Suprapubic skin (tissue), 4 donors: ENCODE data around the gene NOC4L. TPM values are rescaled to one million over a fixed set of nuclear protein-coding genes. Genes with fewer than 3 reads are reported as not detected.
"Not testable (repeated sequence)": the region's sequence is repeated elsewhere in the genome, so short reads cannot be mapped to it uniquely, and the experiment has no call there.

Experiments
- DNase-seq, 2 donors: peaks; one replicate each; pipeline ENCODE4 v3.0.0-alpha.2; 2019; ENCODE audit warnings: low spot score in 2 of 2
- H3K27ac ChIP-seq: fragments of 200-600 bp; sonication (generic); one replicate; pipeline ENCODE4 v1.5.1; 2019
- H3K27me3 ChIP-seq: fragments of 200-600 bp; sonication (generic); one replicate; pipeline ENCODE4 v1.5.1; 2019
- H3K36me3 ChIP-seq: fragments of 200-600 bp; sonication (generic); one replicate; pipeline ENCODE4 v1.5.1; 2019
- H3K4me1 ChIP-seq: fragments of 200-600 bp; sonication (generic); one replicate; pipeline ENCODE4 v1.5.1; 2019
- H3K4me3 ChIP-seq: fragments of 200-600 bp; sonication (generic); one replicate; pipeline ENCODE4 v1.5.1; 2019; ENCODE audit warnings: mild to moderate bottlenecking
- H3K9me3 ChIP-seq: fragments of 200-600 bp; sonication (generic); one replicate; pipeline ENCODE4 v1.5.1; 2019
- EP300 ChIP-seq: sonication (generic); formaldehyde crosslinking; IDR thresholded peaks from one replicate; pipeline ENCODE4 v1.6.1; 2017; ENCODE audit warnings: antibody characterized with exemption
- POLR2A ChIP-seq, 2 donors: fragments of 450-650 bp; IDR thresholded peaks; one replicate each; pipeline ENCODE4 v1.6.1; 2017; ENCODE audit warnings: antibody characterized with exemption in 2 of 2, mild to moderate bottlenecking in 2 of 2, moderate library complexity in 2 of 2
- POLR2AphosphoS5 ChIP-seq, 3 donors: sonication (generic); formaldehyde crosslinking; IDR thresholded peaks; one replicate each; pipeline ENCODE4 v1.6.1; 2017; ENCODE audit warnings: antibody characterized with exemption in 3 of 3
- WGBS: methylation state at CpG from one replicate; pipeline ENCODE4 v1.1.5; 2018; 5-methylcytosine and 5-hydroxymethylcytosine counted together
- total RNA-seq, 4 donors: library from RNA; depleted of rRNA; stranded (reverse); fragments of >200 nt; gene quantifications; one replicate each; pipeline ENCODE4 v1.1.0, GENCODE V29; 2016
- TF ChIP-seq, protein P1 (sequence below), 2 donors: fragments of 200-600 bp in 1 of 2; fragments of 450-650 bp in 1 of 2; sonication (generic) in 1 of 2; IDR thresholded peaks; one replicate each; pipeline ENCODE4 v1.5.1; 2016 to 2019; ENCODE audit warnings: antibody characterized with exemption in 2 of 2, mild to moderate bottlenecking in 1 of 2, moderate library complexity in 1 of 2

NOC4L gene
- total RNA-seq, 4 donors from 2014 or later, result 13.9 to 20.4 (median 16.0) TPM

DNA sequence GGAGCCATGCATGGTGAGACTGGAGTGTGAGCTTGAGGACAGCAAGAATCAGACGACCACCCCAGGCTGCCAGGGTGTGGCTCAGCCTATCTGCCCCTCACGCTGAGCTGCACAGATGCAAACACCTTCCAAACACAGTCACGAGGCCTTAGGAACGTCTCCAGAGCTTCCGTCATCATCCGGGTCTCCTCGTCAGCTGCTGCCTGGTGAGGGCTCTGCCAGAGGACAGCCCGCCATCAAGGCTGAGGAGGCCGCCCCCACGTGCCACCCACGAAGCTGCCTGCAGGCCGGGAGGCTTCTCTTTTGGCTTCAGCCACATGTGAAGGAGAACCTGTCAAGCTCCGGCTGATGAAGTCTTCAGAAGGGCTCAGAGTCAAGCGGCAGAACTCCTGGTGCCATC, 13.6 kb upstream of the NOC4L start:
- WGBS, result 95% methylated on average over 9 of the region's 14 CpGs
- H3K9me3 ChIP-seq, result no peaks in the 10 kb centered on the region
- TF ChIP-seq, protein P1, sequence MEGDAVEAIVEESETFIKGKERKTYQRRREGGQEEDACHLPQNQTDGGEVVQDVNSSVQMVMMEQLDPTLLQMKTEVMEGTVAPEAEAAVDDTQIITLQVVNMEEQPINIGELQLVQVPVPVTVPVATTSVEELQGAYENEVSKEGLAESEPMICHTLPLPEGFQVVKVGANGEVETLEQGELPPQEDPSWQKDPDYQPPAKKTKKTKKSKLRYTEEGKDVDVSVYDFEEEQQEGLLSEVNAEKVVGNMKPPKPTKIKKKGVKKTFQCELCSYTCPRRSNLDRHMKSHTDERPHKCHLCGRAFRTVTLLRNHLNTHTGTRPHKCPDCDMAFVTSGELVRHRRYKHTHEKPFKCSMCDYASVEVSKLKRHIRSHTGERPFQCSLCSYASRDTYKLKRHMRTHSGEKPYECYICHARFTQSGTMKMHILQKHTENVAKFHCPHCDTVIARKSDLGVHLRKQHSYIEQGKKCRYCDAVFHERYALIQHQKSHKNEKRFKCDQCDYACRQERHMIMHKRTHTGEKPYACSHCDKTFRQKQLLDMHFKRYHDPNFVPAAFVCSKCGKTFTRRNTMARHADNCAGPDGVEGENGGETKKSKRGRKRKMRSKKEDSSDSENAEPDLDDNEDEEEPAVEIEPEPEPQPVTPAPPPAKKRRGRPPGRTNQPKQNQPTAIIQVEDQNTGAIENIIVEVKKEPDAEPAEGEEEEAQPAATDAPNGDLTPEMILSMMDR (IDR thresholded peaks at IDR 0.05), result no peak
- no peak for TF ChIP-seq EP300
- TF ChIP-seq POLR2A (IDR thresholded peaks at IDR 0.05), result no peak
- TF ChIP-seq POLR2AphosphoS5 (IDR thresholded peaks at IDR 0.05), result no peak
- no peaks in the 10 kb centered on the region for H3K27me3 ChIP-seq
- H3K36me3 ChIP-seq, result peaks cover 30% of the 10 kb centered on the region
- H3K4me3 ChIP-seq, result no peak overlapping the region
- DNase-seq, result peak in 1 of 2 donors; percentile 32
- H3K4me1 ChIP-seq, result no peaks in the 10 kb centered on the region
- H3K27ac ChIP-seq, result no peak overlapping the region

DNA sequence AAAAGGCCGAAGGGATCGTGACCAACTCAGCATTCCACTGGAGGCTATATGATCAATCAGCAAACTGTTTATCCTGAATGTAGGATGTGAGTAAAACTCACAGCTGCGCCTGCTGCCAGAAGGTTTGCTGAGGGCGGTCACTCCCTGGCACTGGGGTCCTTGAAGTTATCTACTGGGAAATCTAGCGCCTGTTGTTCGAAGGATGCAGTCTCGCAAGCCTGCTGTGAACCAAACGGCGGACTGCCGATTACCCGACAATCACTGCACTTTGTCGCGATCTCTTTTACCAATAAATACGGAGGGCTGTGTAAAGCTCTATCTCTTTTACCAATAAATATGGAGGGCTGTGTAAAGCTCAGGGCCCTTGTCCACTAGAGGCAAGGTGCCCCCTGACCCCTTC, 13.0 kb upstream of the NOC4L start:
- 93% methylated on average over 14 of the region's 14 CpGs for WGBS
- DNase-seq, result peak in 1 of 2 donors; percentile 50
- TF ChIP-seq POLR2A (IDR thresholded peaks at IDR 0.05), result no peak
- TF ChIP-seq POLR2AphosphoS5 (IDR thresholded peaks at IDR 0.05), result no peak
- no peak for TF ChIP-seq EP300
- TF ChIP-seq, protein P1 (IDR thresholded peaks at IDR 0.05), result no peak
- H3K9me3 ChIP-seq, result no peaks in the 10 kb centered on the region
- H3K4me3 ChIP-seq, result no peak overlapping the region
- no peak overlapping the region for H3K27ac ChIP-seq
- no peaks in the 10 kb centered on the region for H3K4me1 ChIP-seq
- no peaks in the 10 kb centered on the region for H3K27me3 ChIP-seq
- peaks cover 25% of the 10 kb centered on the region for H3K36me3 ChIP-seq

DNA sequence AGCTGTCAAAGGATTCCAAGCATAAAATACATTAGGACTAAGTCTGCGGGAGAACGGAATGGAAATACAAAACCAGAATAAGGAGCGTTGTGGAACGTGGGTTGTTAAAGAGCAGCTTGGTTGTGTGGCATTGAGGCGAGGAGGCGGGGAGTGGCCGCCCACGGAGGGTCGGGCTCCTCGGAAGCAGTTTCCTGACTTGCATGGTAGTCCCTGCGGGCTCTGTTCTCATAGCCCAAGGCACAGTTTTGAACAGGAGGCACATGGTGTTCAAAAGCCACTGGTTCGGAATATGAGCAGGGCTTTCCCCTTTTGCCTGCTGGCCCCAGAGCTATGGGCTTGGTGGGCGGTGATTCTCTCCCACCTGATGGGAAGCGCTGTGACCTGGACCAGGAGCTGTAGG, 12.3 kb upstream of the NOC4L start:
- Histone ChIP-seq H3K27me3 (no peaks in the 10 kb centered on the region), H3K4me3 (no peak overlapping the region), H3K27ac (no peak overlapping the region), H3K36me3 (peaks cover 17% of the 10 kb centered on the region), H3K9me3 (no peaks in the 10 kb centered on the region), H3K4me1 (no peaks in the 10 kb centered on the region)
- peak in 1 of 2 donors; percentile 53 for DNase-seq
- 93% methylated on average over 14 of the region's 14 CpGs for WGBS
- no peak for TF ChIP-seq POLR2AphosphoS5 (IDR thresholded peaks at IDR 0.05)
- TF ChIP-seq, protein P1 (IDR thresholded peaks at IDR 0.05), result no peak

DNA sequence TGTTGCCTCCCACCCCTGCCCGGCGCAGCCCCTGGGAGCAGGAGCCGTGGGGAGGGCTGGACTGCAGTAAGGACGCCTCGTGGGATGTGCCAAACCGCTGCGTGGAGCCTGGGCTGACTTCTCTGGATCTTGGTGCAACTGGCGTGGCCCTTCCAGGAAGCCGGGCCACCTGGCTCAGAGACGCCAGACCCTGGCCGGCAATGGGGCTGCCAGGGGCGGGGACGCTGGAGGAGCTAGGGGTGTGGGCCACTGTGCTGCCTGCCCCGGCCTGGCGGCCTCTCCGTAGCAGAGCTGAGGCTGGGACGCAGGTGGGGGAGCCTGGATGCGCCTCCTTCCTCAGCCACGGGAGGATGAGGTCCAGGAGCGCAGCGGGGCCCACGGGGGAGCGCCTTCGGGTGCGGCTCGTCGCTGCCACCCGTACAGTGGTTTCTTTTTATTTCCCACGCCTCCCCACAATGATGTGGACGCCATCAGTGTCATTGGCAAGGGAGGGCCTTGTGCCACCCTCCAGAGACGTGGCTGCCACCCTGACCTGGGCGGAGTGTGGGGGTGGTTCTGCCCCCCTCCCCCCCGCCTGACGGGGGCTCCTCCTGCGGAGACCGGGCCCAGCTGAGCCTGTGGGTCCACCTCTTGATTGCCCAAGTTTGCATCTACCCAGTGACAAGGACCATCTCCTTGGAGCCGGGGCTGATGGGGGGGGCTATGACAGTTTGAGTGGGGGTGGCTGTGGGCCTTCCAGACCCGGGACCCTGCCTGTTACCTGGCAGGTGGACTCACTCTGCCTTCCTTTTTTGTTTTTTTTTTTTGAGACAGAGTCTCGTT, 11.4 kb upstream of the NOC4L start:
- no peak overlapping the region for H3K4me3 ChIP-seq
- no peak overlapping the region for H3K27ac ChIP-seq
- H3K9me3 ChIP-seq, result no peaks in the 10 kb centered on the region
- WGBS, result 87% methylated on average over 9 of the region's 39 CpGs
- peaks cover 9% of the 10 kb centered on the region for H3K36me3 ChIP-seq
- no peaks in the 10 kb centered on the region for H3K4me1 ChIP-seq
- TF ChIP-seq POLR2A (IDR thresholded peaks at IDR 0.05), result no peak
- no peak for TF ChIP-seq POLR2AphosphoS5 (IDR thresholded peaks at IDR 0.05)
- TF ChIP-seq EP300, result no peak
- TF ChIP-seq, protein P1 (IDR thresholded peaks at IDR 0.05), result no peak
- DNase-seq, result peak in 1 of 2 donors; percentile 76
- no peaks in the 10 kb centered on the region for H3K27me3 ChIP-seq

DNA sequence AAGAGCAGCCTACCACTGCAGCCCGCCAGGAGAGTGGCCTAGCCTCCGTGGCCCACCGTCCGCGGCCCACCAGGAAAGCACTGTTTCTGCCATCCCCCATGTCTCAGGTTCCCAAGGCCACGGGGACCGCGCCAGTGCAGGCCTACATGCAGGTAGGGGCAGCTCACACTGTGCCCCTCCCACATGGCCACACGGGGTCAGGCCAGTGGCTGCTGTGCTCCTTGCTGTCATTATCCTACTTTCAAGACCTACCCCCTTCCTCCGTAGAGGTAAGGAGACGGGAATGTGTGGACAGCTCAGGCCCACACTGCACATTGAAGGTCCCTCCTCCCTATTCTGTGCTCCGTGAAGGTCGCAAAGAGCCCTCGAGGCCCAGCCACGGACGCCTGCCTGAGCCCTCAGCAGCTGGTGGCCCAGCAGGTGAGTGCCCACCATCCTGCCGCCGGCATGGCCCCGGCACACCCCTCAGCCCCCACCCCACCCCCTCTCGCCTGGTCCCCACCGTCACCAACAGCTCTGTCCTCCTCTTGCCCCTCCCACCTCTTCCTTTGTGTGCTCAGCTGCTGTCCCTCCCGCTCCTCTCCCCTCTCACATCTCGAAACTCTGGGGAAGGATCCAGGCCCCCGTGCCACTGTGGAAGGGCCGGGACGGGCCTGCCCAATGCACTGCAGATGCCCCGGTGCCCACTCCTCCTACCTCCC, 10.2 kb upstream of the NOC4L start:
- H3K27ac ChIP-seq, result no peak overlapping the region
- TF ChIP-seq POLR2A (IDR thresholded peaks at IDR 0.05) (no peak), EP300 (no peak), POLR2AphosphoS5 (IDR thresholded peaks at IDR 0.05) (no peak)
- TF ChIP-seq, protein P1 (IDR thresholded peaks at IDR 0.05), result no peak
- DNase-seq, result peak in 1 of 2 donors; percentile 77
- no peak overlapping the region for H3K4me3 ChIP-seq
- no peaks in the 10 kb centered on the region for H3K4me1 ChIP-seq
- WGBS, result 74% methylated on average over 21 of the region's 27 CpGs
- peaks cover 7% of the 10 kb centered on the region for H3K36me3 ChIP-seq
- H3K27me3 ChIP-seq, result no peaks in the 10 kb centered on the region
- no peaks in the 10 kb centered on the region for H3K9me3 ChIP-seq

DNA sequence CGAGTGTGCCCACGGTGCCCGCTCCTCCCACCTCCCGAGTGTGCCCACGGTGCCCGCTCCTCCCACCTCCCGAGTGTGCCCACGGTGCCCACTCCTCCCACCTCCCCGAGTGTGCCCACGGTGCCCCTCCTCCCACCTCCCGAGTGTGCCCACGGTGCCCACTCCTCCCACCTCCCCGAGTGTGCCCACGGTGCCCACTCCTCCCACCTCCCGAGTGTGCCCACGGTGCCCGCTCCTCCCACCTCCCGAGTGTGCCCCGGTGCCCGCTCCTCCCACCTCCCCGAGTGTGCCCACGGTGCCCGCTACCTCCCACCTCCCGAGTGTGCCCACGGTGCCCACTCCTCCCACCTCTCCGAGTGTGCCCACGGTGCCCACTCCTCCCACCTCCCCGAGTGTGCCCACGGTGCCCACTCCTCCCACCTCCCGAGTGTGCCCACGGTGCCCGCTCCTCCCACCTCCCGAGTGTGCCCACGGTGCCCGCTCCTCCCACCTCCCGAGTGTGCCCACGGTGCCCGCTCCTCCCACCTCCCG, 9.5 kb upstream of the NOC4L start:
- WGBS, result 94% methylated on average over 12 of the region's 39 CpGs
- not testable (repeated sequence) for H3K9me3 ChIP-seq, H3K4me3 ChIP-seq, H3K4me1 ChIP-seq, H3K27me3 ChIP-seq, H3K27ac ChIP-seq, DNase-seq
- H3K36me3 ChIP-seq, result peaks cover 13% of the 10 kb centered on the region

DNA sequence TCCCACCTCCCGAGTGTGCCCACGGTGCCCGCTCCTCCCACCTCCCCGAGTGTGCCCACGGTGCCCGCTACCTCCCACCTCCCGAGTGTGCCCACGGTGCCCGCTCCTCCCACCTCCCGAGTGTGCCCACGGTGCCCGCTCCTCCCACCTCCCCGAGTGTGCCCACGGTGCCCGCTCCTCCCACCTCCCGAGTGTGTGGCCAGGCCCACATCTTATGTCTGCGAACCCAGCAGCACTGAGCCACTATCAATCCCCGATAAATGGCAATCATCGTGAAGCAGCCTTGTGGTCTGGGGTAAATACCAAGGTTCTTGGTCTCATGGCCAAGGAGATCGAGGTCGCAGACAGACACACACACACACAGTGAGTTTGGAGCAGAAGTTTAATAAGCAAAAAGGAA, 8.0 kb upstream of the NOC4L start:
- peaks cover 28% of the 10 kb centered on the region for H3K36me3 ChIP-seq

More for the DNA sequence above, 8.0 kb upstream of the NOC4L start:
- not testable (repeated sequence) for H3K4me3 ChIP-seq, H3K4me1 ChIP-seq, DNase-seq, H3K27me3 ChIP-seq, H3K27ac ChIP-seq, H3K9me3 ChIP-seq
- WGBS, result 95% methylated on average over 10 of the region's 21 CpGs
